ENCODE results near the gene RHOB.
A peak's percentile ranks its signal among the peaks of the same experiment; 100 is the strongest.
"Not testable (repeated sequence)": the region's sequence is repeated elsewhere in the genome, so short reads cannot be mapped to it uniquely, and the experiment has no call there.

RHOB gene

DNA sequence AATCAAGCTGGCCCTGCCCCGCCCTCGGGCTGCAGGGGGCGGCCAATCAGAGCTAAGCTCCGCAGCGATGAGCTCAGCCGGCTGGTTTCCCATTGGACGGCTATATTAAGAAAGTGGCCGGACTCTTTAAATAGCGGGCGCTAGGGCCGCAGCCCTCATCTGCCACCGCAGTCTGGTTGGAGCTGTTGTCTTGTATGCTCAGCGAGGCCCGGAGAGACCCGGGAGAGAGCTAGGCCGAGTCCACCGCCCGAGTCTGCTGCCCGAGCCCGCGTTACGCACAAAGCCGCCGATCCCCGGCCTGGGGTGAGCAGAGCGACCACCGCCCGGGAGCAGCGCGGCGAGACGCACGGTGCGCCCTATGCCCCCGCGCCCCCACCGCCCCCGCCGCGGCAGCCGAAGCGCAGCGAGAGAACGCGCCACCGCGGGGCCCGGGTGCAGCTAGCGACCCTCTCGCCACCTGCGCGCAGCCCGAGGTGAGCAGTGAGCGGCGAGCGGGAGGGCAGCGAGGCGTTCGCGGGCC, at the start of gene RHOB:
TSS of gene RHOB (plus strand) at position 158 of the 520 bp plus-strand sequence. CDS start 392 bp downstream, outside the sequence.
- peak; percentile 78 for DNase-seq (ENCODE audit: low read depth)

DNA sequence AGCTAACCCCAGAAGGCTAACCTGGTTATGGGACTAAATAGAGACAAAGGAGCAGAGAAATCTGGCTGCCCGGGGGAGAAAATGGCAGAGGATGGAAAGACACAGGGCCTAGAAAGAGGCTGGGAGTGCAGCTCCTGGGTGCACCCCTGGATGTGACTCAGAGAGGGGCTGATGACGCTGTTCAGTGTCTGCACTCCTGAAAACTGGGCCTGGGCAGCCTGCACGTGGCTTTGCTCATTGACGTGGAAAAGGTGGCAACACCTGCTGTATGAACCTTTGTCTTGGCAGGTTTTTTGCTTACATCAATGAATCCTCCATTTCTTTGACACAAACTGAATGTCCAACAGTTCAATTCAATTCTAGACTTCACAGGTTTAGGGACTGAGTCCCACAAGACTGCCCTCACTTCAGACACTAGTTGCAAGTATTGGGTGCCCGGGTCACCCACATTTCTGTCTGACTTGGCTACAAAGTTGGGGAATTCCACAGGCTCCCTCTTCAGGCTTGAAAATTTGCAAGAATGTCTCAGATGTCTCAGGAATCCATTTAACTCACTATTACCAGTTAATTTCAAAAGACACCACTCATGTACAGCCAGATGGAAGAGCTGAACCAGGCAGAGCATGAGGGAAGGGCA, 48.9 kb upstream of the RHOB start:
- no peak for DNase-seq (ENCODE audit: low read depth)

DNA sequence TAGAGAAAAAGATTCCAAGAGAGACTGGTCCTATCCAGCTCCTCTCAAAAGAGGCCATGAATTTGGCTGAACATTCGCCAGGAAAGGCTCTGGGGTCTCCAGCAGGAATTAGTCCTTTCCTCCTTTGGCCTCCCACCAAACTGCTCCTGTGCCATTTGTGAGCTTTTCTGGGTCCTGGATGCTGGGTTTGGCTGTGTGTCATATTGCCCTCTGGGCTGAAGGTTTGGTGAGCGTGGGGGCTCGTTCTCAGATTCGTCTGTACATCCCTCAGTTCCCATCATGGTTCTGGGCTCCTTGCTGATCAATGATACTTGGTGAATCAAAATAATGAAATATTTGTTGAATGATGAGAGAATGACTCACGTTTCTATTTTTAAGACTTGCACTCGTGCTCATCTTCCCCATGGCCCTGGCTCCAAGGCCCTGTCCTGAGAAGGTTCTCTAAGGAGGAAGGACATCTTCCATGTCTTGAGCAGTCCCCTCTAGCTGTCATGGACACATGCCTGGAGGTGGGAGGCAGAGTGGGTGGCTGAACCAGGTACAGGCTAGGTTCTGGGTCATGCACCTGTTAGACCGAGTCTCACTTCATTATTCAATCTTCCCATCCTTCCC, 47.8 kb upstream of the RHOB start:
- DNase-seq (ENCODE audit: low read depth), result no peak

DNA sequence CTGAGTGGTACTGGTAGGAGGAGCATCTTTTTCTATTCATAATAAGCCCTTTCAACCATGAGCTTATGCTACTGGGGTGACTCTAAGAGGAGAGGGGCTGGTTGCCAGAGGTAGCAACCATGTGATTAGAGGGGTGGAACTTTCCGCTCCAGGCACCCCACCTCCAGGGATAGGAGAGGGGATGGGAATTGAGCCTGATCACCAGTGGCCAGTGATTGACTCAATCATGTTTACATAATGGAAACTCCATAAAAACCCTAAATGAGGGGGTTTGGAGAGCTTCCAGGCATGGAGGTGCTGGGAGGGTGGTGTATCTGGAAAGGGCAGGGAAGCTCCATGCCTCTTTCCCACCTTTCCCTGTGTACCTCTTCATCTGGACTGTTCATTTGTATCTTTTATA, 46.6 kb upstream of the RHOB start:
- no peak for DNase-seq (ENCODE audit: low read depth)

DNA sequence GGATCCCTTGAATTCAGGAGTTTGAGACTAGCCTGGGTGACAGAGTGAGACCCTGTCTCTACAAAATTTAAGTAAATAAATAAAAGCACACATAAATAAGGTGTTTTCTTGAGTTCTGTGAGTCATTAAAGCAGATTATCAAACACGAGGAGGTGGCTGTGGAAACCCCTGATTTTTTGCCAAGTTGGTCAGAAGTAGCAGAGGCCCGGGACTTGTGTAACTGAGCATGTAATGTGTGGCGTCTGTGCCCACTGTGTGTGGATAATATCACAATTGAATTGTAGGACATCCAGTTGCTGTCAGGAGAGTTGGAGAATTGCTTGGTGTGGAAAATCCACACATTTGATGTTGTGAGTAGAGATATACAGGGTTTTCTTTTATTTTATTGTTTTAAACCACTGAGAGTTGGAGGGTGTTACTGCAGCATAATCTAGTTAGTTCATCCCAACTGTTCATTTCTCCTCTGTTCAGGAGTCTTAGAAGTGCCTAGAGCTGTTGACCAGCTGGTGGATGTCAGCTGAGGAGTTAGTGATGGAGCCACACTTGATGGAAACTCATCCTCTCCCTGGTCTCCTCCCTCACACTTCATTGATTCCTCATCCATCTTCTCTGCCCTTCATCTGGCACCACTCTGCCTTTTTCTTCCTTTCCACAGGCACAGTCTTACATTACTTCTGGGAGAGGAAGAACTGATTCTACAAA, 45.9 kb upstream of the RHOB start:
- no peak for DNase-seq (ENCODE audit: low read depth)

DNA sequence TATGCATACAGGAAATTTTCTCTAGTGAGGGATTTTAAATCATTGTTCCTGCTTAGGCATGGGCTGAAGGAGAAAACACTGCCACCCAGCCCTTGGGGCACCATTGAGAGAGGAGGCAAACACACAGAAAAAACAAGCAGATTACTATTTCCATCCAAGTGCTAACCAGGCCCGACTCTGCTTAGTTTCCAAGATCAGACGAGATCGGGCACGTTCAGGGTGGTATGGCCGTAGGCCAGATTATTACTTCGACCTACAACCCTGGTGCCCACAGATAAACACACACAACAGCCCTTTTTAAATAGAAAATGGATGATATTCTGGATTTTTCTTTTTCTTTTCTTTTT, 45.4 kb upstream of the RHOB start:
- DNase-seq (ENCODE audit: low read depth), result no peak

DNA sequence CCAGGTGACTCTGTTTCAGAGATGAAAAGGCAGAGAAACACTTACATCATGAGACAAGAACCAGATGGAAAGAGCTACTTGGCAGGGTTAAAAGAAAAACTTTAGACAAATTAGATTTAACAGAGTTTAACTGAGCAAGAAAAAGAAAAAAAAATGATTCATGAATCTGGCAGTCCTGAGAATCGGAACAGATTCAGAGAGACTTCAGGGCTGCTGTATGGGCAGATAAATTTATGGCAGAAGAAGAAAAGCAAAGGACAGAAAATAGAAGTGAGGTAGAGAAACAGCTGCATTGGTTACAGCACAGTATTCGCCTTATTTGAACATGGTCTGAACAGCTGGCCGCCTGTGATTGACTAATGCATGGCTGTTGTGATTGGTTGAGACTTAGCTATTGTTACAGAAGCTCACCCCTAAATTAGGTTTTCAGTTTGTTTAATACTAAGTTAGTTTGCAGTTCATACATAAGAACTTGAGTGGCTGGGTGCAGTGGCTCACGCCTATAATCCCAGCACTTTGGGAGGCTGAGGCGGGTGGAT, 43.0 kb upstream of the RHOB start:
- no peak for DNase-seq (ENCODE audit: low read depth)

DNA sequence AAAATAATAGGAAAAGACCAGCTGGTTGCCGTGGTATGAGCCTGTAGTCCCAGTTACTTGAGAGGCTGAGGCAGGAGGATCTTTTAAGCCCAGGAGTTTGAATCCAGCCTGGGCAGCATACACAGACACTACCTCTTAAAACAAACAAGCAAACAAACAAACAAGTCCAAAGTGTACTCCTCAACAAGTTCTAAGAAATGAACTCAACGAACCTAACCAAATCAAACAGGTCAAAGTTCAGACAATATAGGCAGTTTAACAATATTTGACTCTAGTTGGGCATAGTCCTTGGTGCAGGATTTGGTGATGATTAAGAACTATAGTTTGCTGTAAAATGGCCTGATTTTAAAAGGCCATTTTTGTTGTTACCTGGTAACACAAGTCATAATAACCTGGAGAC, 41.9 kb upstream of the RHOB start:
- DNase-seq (ENCODE audit: low read depth), result no peak

DNA sequence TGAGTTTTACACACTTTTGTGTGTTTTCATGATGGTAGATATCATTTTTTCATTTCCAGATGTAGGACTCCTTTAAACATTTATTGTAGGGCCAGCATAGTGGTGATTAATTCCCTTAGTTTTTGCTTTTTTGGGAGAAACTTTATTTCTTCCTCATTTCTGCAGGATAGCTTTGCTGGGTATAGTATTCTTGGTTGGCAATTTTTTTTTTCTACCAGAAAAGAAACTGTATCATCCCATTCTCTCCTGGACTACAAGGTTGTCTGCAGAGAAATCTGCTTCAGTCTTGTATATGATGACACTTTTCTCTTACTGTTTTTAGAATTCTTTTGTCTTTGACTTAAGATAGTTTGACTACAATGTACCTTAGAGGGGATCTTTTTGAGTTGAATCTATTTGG, 37.8 kb upstream of the RHOB start:
- no peak for DNase-seq (ENCODE audit: low read depth)

DNA sequence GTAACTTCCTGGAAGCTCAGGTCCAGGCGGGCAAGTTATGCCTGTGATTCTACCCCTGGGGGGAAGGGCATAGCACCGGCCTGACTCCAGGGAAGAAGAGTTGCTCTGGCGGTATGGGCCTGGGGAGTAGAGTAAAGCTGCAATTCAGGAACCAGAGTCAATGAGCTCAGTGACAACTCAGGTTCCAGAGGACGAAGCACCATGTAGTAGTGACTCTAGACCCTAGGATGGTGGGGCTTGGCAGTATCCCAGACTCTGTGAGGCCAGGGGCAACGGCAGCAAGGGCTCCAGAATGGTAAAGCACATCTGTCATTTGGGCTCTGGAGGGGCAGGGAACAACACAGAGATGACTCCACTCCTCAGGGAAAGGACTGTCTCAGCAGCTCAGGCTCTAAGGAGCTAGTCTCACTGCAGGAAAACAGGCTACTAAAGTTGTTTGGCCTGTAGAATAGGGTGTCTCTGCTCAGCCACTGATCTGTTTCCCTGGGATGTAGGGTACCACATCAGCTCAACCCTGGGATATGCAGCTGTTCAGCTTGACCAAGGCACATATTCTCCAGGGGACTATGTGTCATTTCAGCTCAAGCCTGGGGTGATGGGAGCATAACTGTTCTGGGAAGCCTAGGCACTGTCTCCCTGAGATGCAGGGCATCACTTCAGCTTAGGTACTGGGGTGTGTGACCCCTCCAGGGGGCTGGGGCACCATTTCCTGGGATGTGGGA, 36.2 kb upstream of the RHOB start:
- DNase-seq (ENCODE audit: low read depth), result no peak

DNA sequence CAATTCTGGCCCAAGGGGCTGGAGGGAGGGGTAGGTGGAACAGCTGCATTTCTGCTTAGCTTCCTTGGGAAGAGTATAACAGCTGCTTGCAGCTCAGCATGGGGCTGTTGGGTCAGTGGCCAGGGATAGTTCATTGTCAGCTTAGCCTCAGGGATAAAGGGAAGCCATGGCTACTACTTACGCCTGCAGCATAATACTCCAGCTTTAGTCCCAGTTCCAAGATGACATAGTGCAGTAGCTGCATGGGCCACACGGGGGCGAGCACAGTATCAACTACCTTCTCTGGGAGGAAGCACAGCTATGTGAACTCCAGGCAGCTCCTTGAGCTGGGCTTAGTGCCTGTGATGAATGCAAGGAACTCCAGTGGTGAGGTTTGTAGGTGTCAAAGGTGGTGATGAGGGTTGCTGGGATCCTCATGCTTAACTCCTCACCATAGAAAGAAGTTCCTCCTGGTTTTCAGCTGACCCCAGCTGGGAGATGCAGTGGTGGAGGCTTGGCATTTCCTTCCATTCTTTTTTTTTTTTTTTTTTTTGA, 35.4 kb upstream of the RHOB start:
- DNase-seq (ENCODE audit: low read depth), result peak; percentile 50

DNA sequence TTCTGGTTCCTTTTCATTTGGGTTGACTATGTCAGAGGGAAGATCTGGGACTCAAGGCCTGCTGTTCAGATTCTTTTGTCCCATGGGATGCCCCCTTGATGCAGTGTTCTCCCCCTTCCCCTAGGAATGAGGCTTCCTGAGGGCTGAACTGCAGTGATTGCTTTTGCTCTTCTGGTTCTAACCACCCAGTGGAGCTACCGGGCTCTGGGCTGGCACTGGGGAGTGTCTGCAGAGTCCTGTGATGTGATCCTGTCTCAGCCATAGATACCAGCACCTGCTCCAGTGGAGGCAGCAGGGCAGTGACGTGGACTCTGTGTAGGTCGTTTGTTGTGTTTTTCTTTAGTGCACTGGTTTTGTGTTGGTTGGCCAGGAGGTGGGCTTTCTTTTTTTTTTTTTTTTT, 32.1 kb upstream of the RHOB start:
- DNase-seq (ENCODE audit: low read depth), result no peak

DNA sequence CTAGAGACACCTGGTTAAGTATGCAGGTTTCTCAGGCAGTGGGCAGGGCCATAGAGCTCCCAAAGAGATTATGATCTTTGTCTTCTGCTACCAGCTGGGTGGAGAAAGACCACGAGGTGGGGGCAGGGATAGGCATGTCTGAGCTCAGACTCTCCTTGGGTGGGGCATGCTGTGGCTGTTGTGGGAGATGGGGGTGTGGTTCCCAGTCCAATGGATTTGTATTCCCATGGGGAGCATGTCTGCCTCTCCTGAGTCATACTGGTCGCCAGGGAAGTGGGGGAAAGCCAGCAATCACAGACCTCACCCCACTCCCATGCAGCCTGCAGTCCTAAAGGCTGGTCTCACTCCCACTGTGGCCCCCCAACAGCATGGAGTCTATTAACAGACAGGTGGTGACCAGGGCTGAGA, 31.4 kb upstream of the RHOB start:
- no peak for DNase-seq (ENCODE audit: low read depth)

DNA sequence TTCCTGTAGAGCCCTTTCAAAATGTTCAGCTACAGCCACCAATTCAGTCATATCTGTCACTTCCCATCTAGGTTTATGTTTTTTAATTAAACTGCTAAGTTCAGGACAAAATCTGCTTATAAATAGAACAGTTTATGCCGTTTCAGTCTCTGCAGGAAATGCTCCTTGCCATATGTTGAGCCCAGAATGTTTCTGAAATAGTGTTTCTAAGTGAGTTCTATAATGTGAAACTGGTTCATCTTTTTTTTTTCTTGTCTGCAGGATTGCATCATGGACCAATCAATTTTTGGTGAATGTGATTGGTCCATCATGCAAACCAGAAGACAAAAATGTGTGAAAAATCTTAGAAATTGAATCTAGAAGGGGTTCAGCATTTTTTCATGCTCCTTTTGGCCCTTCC, 30.2 kb upstream of the RHOB start:
- DNase-seq (ENCODE audit: low read depth), result no peak

DNA sequence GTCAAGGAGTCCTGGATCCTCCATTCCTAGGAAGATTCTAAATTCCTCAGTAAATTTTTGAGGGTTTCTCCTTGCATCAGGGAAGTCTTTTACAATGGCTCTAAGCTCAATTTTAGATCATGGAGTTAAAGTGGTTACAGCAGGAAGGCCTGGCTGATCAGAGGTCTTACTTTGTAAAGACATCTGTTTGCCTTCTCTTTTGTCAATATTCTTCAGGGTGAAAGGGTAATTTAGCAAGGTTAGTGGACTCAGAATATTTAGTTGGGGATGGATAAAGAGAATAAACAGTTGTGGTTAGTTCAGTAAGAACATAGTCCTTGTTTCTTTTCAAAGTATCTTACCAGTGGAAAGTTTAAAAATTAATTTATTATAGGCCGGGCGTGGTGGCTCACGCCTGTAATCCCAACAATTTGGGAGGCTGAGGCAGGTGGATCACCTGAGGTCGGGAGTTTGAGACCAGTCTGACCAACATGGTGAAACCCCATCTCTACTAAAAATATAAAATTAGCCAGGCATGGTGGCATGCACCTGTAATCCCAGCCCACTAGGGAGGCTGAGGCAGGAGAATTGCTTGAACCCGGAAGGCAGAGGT, 29.5 kb upstream of the RHOB start:
- DNase-seq (ENCODE audit: low read depth), result not testable (repeated sequence)

DNA sequence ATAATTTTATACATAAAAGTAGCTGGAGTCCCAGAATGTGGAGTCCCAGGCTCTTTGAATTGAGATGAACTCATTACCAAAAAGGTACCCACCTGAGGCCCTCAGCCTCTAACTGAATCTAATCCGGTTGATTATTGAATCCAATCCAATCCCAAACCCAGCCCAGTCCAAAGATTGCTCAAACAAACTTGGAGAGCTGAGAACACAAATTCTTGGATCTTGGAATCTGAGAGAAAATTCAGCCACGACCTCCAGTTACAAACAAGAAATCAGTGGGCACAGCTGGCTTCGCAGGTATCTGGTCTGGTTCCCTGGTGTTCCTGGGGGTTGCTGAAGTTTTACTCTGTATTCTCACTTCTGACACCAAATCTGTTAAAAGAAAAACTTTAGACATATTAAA, 28.4 kb upstream of the RHOB start:
- no peak for DNase-seq (ENCODE audit: low read depth)

DNA sequence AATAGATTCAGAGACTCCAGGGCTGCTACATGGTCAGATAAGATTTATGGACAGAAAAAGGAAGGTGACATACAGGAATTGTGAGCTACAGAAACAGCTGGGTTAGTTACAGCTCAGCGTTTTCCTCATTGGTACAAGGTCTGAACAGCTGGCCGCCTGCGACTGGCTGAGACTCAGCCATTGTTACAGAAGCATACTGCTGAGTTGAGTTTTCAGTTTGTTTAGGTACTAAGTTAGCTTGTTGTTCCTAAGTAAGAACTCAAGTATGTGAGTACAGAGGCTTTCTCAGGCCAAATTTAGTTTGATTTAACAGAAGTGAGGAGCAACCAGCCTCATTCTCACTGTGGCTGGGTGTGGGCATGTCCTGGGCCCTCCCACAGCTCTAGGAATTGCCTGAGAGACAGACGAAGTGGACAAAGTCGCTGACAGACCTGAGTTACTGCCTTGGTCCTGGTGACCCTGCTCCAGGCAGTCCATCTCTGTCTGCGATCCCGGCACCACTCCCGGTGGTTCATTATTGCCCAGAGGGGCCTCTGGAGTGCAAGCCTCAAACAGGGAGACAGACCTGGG, 27.8 kb upstream of the RHOB start:
- no peak for DNase-seq (ENCODE audit: low read depth)

DNA sequence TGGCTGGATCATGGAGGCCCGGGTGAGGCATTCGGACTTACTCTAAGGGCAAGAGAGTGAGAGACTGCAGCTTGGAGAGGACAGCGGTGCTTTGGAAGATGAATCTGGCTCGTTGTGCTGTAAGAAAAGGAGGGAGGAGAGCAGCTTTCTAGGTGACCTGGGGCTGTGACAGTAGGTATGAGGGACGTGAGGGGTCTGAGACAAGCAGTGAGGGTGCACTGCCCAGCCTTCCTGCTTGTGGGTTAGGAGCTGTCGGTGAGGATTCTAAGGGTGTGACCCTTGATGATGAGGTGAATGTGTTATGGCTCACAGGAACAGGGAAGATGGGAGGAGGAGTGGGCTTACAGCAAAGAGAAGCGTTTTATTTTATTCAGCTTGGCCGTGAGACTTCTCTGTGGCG, 27.1 kb upstream of the RHOB start:
- no peak for DNase-seq (ENCODE audit: low read depth)

DNA sequence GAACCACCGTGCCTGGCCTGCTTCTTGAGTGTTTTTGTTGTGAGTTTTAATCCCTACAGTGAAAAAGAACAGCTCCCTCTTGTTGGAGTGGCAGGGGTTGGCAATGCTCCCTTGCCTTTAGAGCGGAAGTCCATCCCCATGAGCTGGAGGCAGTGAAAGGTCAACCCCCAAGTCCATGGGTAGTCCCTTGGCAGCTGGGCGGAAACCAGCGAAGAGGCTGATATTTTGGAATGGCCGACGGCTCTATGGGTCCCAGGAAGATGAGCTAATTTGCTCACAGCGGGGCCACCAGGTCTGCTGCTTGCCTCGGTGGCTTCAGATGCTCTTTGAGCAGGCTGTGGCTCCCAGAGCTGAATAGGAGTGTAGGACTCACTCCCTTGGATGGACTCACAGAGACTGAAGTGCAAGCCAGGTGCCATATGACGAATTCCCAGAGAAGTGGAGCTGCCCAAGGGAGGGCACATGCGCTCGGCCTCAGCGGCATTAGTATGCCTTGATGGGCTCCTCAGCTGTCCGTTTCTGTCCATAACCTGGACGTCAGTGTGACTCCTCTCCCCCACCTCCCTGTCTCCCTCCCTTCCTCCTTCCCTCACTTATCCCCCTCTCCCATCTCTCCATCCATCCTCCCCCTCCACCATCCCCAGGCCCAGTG, 25.4 kb upstream of the RHOB start:
- DNase-seq (ENCODE audit: low read depth), result no peak

DNA sequence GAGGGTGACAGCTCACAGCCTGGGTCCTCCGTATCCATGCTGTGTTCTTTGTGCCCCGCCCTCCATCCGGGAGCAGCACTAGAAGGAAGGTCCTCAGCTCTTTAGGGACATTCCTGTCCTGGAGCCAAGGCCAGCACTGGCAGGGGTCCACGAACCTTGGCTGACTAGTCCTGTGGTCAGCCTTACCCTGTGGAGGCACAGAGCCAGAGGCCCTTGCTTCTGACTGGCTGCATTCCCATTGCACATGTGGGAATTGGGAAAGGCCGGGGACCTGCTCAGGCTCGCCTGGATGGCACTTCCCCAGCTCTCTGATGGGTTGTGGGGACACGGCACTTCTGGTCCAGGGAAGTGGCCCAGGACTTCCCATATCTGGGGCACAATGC, 24.9 kb upstream of the RHOB start:
- DNase-seq (ENCODE audit: low read depth), result no peak

All from activated T-helper 9 cell treated with anti-CD3 and anti-CD28 coated beads, Interleukin-2, amount 50 U/mL, for 16 hours (primary cell).